Epidermal melanocyte (primary cell): ENCODE data around the gene FERMT3.
"Not testable (repeated sequence)": the region's sequence is repeated elsewhere in the genome, so short reads cannot be mapped to it uniquely, and the experiment has no call there.

ENCODE experiments used
- DNase-seq: peaks from one replicate; pipeline ENCODE4 v3.0.0; 2011; ENCODE audit warnings: low spot score; ENCODE audit not compliant: insufficient read length

FERMT3 gene

DNA sequence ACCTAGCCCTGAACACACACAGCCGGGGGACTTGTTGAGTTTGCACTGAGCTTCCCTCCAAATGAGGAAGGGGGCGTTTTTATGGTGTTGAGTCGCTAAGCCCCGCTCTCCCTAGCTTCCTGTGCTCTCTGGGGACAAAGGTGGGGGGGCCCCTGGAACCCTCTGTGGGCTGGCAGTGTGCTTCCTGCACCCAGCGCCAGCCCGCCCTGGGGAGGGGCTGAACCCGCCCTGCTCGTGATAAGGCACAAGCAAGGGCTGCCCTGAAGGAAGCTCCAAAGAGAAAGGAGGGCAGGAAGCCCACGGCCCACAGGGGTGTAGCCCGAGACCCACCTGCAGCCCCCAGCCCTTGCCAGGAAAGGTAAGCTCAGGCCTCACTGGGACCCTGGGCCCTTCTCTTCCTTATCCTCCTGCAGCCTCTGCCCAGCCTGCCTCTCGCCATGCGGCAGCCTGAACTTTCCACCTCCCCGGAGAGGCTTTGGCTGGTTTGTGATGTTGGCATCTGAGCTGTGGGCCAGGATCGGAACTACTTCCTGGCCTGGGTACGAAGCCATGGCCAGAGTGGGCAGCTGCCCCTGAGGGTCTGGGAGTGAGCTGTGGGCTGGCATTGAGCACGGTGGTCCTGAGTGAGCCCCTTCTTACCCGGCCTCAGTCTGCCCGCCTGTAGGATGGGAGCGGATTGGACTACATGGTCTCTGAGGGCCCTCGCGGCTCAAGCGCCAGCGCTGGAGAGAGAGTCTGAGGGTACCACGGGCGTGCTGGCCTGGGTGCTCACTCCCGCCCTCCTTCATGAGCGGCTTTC lies at the start of gene FERMT3:
TSS of gene FERMT3 (plus strand) at position 265 of the 799 bp plus-strand sequence. CDS start 644 bp downstream, outside the sequence.
- DNase-seq = no peak

GRCh38 chr11:64157631-64158394 lies 48.7 kb upstream of the FERMT3 start:
- DNase-seq = no peak

GRCh38 chr11:64161037-64161436 lies 45.5 kb upstream of the FERMT3 start:
- no peak for DNase-seq

- DNase-seq = not testable (repeated sequence)
Measured at GRCh38 chr11:64162769-64163168, 43.8 kb upstream of the FERMT3 start.

GRCh38 chr11:64163951-64164350 lies 42.6 kb upstream of the FERMT3 start:
- no peak for DNase-seq

DNA sequence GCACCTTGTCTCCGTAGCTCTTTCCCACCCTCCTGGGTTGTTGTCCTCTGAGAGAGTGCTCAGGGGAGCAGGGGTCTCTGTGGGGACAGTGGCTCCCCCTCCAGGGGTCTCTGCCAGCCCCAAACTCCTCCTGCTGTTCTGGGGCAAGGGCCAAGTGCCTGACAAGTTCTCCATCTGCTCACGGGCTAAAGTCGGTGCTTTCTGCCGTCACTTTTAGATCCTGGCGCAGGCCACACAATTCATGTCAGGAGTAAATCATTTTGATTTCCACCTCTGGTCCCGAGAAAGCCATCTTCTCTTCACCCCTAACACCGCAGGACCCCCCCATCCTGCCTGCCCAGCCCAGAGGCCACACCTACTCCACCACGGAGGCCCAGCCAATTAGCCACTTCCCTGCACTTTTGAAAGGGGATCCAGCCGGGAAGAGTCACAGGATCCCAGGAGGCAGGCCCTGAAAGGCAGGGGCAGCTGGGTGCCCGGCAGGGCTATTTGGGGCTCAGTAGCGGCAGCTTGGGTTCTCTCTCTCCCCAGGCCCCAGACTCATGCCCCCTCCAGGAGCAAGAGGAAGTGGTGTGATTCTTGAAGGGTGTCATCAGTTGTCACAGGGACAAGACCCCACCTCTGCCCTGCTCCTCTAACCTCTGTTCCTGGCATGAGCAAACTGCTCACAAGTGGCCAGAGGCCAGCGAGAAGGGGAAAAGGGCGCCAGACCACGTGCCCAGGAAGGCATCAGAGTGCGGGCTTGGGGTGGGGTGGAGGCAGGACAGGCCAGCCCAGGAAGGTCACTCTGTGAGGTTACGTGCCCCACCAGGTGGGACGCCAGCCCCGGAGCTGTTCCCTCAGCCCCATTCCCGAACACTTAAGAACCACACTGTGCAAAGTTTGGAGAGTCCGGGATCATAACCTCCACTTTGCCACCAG lies 41.9 kb upstream of the FERMT3 start:
- DNase-seq = no peak

- no peak for DNase-seq
Measured at GRCh38 chr11:64165481-64165841, 41.1 kb upstream of the FERMT3 start.

- DNase-seq = peak; percentile 82
Measured at GRCh38 chr11:64165842-64166635, 40.5 kb upstream of the FERMT3 start, which contains the start of gene MACROD1. Gene MACROD1 (minus strand): TSS chr11:64166113. CDS start chr11:64165994, 119 bp downstream.

DNA sequence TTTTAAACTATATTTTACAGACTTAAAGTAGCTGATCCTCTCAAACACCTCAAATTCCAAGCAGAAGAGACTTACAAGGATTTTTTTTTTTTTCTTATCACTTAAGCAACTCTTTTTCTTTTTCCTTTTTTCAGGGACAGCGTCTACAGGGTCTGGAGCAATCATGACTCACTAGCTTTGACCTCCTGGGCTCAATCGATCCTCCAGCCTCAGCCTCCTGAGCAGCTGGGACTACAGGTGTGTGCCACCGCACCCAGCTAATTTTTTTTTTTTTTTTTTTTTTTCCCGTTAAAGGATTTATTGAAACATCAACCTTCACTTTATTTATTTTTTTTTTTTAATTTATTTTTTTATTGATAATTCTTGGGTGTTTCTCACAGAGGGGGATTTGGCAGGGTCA lies 36.1 kb upstream of the FERMT3 start:
- DNase-seq = no peak

- no peak for DNase-seq
Measured at GRCh38 chr11:64173616-64174355, 32.7 kb upstream of the FERMT3 start.

DNA sequence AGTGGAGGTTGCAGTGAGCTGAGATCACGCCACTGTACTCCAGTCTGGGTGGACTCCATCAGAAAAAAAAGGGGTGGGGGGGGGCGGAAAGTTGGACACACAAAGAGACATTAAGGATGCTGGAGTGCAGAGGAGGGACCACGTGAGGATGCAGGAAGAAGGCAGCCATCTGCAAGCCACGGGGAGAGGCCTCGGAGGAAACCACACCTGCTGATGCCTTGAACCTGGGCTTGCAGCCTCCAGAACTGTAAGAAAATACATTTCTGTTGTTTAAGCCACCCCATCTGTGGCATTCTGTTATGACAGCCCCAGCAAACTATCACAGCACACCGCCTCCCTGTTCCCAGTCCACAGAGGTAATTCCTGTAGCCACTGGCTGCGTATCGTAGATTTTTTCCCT lies 29.8 kb upstream of the FERMT3 start:
- no peak for DNase-seq

DNA sequence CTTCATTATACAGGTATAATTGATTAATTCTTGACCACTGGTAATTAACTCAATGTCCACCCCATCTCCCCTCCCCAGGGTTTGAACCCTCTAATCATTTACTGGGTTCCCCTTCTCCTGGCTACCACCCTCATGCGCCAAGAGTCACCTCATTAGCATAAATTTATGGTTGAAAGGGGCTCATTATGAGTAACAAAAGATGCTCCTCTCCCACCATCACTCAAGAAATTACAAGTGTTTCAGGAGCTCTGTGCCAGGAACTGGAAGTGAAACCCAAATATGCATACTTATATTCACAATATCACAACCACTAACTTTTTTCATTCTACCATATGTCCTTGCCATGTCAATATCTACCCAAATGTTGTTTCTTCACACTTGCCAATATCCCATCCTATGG lies 28.3 kb upstream of the FERMT3 start:
- DNase-seq = no peak

DNA sequence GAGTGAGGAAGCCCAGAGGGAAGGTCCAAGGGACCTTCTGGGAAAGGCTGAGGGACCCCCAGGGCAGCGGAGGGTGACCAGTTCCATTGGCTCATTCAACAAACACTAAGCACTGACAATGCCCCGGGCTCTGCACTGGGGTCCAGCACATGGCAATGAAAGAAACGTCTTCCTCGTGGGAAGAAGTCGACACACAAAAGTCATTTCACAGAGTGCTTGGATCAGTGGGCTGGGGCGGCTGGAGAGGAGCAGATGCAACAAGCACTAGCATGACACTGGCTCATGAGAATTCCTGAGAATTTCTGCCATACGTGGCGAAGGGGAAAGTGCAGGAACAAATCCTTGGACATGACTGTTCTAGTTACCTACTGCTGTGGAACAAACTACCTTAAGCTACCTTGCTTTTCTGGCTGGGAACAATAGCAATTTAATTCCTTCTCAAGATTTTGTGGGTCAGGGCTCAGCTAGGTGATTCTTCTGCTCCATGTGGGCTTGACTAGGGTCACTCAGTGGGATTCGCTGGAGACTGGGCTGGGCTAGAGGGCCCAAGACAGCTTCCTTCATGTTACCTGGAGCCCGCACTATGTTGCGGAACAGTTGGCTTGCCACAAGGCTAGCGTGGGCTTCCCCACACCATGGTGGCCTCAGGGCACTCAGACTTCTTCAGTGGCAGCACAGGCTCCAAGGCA lies 27.4 kb upstream of the FERMT3 start:
- DNase-seq = no peak

DNA sequence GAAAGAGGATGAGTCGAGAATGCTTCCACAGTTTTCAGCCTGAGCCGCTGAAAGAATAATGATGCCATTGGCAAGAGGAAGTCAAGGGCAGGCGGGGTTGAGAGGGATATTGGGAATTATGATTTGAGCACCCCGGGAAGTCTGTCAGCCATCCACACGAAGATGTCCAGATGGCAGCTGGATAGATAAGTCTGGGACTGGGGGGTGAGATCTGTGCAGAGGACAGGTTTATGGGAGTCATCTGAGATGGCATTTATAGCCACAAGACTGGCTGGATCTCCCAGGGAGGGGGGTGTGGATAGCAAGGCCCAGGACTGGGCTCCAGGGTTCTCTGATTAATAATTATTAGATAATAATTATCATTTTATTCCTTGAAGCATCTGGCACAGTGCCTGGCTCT lies 25.6 kb upstream of the FERMT3 start:
- DNase-seq = no peak

DNA sequence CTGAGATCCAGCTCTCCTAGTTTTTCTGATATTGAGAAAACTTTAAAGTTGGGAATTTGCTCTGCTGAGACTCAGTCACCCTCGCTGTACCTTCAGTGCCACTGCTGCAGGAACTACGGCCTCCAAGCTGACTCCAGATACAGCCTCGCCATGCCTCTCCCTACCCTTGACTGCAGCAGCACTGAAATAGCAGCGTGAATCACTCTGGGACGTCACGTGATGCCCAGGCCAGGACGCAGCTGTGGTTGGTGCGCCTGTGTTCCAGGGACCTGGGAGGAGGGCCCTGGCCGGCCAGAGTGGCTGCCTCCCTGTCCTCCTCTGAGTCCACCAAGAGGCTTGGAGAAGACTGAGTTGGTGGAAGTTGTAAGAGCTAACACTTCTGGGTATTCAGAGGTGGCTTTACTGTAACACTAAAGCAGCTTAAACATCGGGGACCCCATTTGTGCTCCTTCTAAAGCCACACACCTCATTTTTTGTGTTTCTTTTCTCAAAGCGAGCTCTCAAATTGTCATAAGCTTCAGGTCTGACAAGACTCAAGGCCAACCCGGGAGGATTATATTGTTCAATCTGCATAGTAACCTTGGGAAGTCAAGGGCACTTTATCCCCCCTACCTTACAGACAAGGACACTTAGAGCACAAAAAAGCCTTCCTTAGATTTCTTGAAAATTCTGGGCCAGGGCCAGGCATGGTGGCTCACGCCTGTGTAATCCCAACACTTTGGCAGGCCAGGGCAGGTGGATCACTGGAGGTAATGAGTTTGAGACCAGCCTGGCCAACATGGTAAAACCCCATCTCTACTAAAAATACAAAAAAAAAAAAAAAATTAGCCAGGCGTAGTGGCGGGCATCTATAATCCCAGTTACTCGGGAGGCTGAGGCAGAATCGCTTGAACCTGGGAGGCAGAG lies 24.8 kb upstream of the FERMT3 start:
- DNase-seq = peak; percentile 71

- DNase-seq = no peak
Measured at GRCh38 chr11:64183890-64184289, 22.6 kb upstream of the FERMT3 start.

GRCh38 chr11:64185175-64185692 lies 21.3 kb upstream of the FERMT3 start:
- DNase-seq = no peak
